ENCODE results near the gene EHD4.

GRCh38 chr15:41885321-41885720 is 87.0 kb downstream of the EHD4 start:
- TF ChIP-seq GATA2 (IDR thresholded peaks at IDR 0.05; ENCODE audit: low read depth, low read length) (no peak), GATA3 (IDR thresholded peaks at IDR 0.05; ENCODE audit: low read depth, low read length) (no peak)
